KOPT-K1 (cell line): ENCODE data around the gene ABI3BP.

Experiments used
- H3K27ac ChIP-seq: fragments of 200-600 bp; sonication (generic); 2 replicates; pipeline ENCODE4 v1.5.1; 2016; ENCODE audit warnings: antibody characterized with exemption, mild to moderate bottlenecking, low read depth, low read length; ENCODE audit not compliant: poor library complexity, severe bottlenecking
- H3K36me3 ChIP-seq: fragments of 200-600 bp; sonication (generic); 2 replicates; pipeline ENCODE4 v1.5.1; 2017; ENCODE audit warnings: antibody characterized with exemption, mild to moderate bottlenecking, low read length, moderate library complexity; ENCODE audit not compliant: insufficient read depth
- H3K9me3 ChIP-seq: fragments of 200-600 bp; sonication (generic); 2 replicates; pipeline ENCODE4 v1.5.1; 2017; ENCODE audit warnings: antibody characterized with exemption, low read length, mild to moderate bottlenecking; ENCODE audit not compliant: insufficient read depth, poor library complexity, severe bottlenecking

ABI3BP gene

GRCh38 chr3:100999160-100999559 is 5.9 kb upstream of the ABI3BP start:
- H3K27ac ChIP-seq = no peak overlapping the region
- no peaks in the 10 kb centered on the region for H3K9me3 ChIP-seq
- no peaks in the 10 kb centered on the region for H3K36me3 ChIP-seq

- no peaks in the 10 kb centered on the region for H3K9me3 ChIP-seq
- H3K36me3 ChIP-seq = no peaks in the 10 kb centered on the region
- H3K27ac ChIP-seq = no peak overlapping the region
These were observed 1.6 kb upstream of the ABI3BP start for GRCh38 chr3:100994809-100995208.

- no peaks in the 10 kb centered on the region for H3K36me3 ChIP-seq
- no peak overlapping the region for H3K27ac ChIP-seq
- no peaks in the 10 kb centered on the region for H3K9me3 ChIP-seq
These were observed 966 bp upstream of the ABI3BP start for GRCh38 chr3:100994187-100994586.

GRCh38 chr3:100992231-100993012 is 799 bp downstream of the ABI3BP start:
- no peak overlapping the region for H3K27ac ChIP-seq
- no peaks in the 10 kb centered on the region for H3K9me3 ChIP-seq
- no peaks in the 10 kb centered on the region for H3K36me3 ChIP-seq

GRCh38 chr3:100988080-100988479 is 5.1 kb downstream of the ABI3BP start:
- Histone ChIP-seq H3K27ac (no peak overlapping the region), H3K36me3 (no peaks in the 10 kb centered on the region), H3K9me3 (no peaks in the 10 kb centered on the region)

- no peaks in the 10 kb centered on the region for H3K36me3 ChIP-seq
- H3K9me3 ChIP-seq = no peaks in the 10 kb centered on the region
- no peak overlapping the region for H3K27ac ChIP-seq
These were observed 8.9 kb downstream of the ABI3BP start for GRCh38 chr3:100984308-100984707.

- Histone ChIP-seq H3K9me3 (no peaks in the 10 kb centered on the region), H3K27ac (no peak overlapping the region), H3K36me3 (no peaks in the 10 kb centered on the region)
These were observed 10.5 kb downstream of the ABI3BP start for GRCh38 chr3:100982710-100983109.

- H3K36me3 ChIP-seq = no peaks in the 10 kb centered on the region
- H3K9me3 ChIP-seq = no peaks in the 10 kb centered on the region
These were observed 11.9 kb downstream of the ABI3BP start for GRCh38 chr3:100981164-100981911.

GRCh38 chr3:100978011-100978659 is 15.1 kb downstream of the ABI3BP start:
- no peaks in the 10 kb centered on the region for H3K9me3 ChIP-seq
- no peaks in the 10 kb centered on the region for H3K36me3 ChIP-seq
- H3K27ac ChIP-seq = no peak overlapping the region

More at GRCh38 chr3:100981164-100981911, 11.9 kb downstream of the ABI3BP start:
- no peak overlapping the region for H3K27ac ChIP-seq

- Histone ChIP-seq H3K36me3 (no peaks in the 10 kb centered on the region), H3K9me3 (no peaks in the 10 kb centered on the region), H3K27ac (no peak overlapping the region)
These were observed 16.6 kb downstream of the ABI3BP start for GRCh38 chr3:100976611-100977010.

GRCh38 chr3:100975714-100976113 is 17.5 kb downstream of the ABI3BP start:
- Histone ChIP-seq H3K36me3 (no peaks in the 10 kb centered on the region), H3K9me3 (no peaks in the 10 kb centered on the region), H3K27ac (no peak overlapping the region)

- H3K27ac ChIP-seq = no peak overlapping the region
These were observed 19.6 kb downstream of the ABI3BP start for GRCh38 chr3:100973594-100973993.

GRCh38 chr3:100972867-100973266 is 20.4 kb downstream of the ABI3BP start:
- Histone ChIP-seq H3K27ac (no peak overlapping the region), H3K9me3 (no peaks in the 10 kb centered on the region), H3K36me3 (no peaks in the 10 kb centered on the region)

More at GRCh38 chr3:100973594-100973993, 19.6 kb downstream of the ABI3BP start:
- H3K9me3 ChIP-seq = no peaks in the 10 kb centered on the region
- no peaks in the 10 kb centered on the region for H3K36me3 ChIP-seq

- H3K27ac ChIP-seq = no peak overlapping the region
- no peaks in the 10 kb centered on the region for H3K9me3 ChIP-seq
- H3K36me3 ChIP-seq = no peaks in the 10 kb centered on the region
These were observed 20.8 kb downstream of the ABI3BP start for GRCh38 chr3:100972301-100972844.

- Histone ChIP-seq H3K36me3 (no peaks in the 10 kb centered on the region), H3K27ac (no peak overlapping the region), H3K9me3 (no peaks in the 10 kb centered on the region)
These were observed 21.4 kb downstream of the ABI3BP start for GRCh38 chr3:100971798-100972197.
